IPS-20b (cell line): ENCODE results near the gene PSMD6.

Experiments used
- H3K27ac ChIP-seq: one replicate; pipeline ENCODE4 v1.5.1; 2013; ENCODE audit warnings: low read length
- H3K27me3 ChIP-seq: 2 replicates; pipeline ENCODE4 v1.6.1; 2013; ENCODE audit warnings: mild to moderate bottlenecking, low read length, inconsistent platforms; ENCODE audit not compliant: insufficient read depth
- H3K36me3 ChIP-seq: 2 replicates; pipeline ENCODE4 v1.6.1; 2013; ENCODE audit warnings: low read depth, mild to moderate bottlenecking, inconsistent platforms, low read length, moderate library complexity; ENCODE audit not compliant: insufficient read depth
- H3K4me1 ChIP-seq: 2 replicates; pipeline ENCODE4 v1.6.1; 2013; ENCODE audit warnings: mild to moderate bottlenecking, control low read depth, inconsistent platforms, low read length, moderate library complexity; ENCODE audit not compliant: insufficient read depth
- H3K4me3 ChIP-seq: 2 replicates; pipeline ENCODE4 v1.5.1; 2013; ENCODE audit warnings: mild to moderate bottlenecking, low read length, inconsistent platforms
- H3K9ac ChIP-seq: 2 replicates; pipeline ENCODE4 v1.6.1; 2013; ENCODE audit warnings: low read depth, mild to moderate bottlenecking, inconsistent platforms, low read length, moderate library complexity
- H3K9me3 ChIP-seq: 2 replicates; pipeline ENCODE4 v1.6.1; 2013; ENCODE audit warnings: mild to moderate bottlenecking, low read depth, low read length, inconsistent platforms; ENCODE audit not compliant: insufficient read depth

PSMD6 gene

GRCh38 chr3:64023187-64023860, at the start of gene PSMD6:
TSS of gene PSMD6 (minus strand) at chr3:64023494. CDS start at chr3:64023419, 75 bp downstream.
- Histone ChIP-seq H3K36me3 (peaks cover 32% of the 10 kb centered on the region), H3K9me3 (no peaks in the 10 kb centered on the region), H3K27ac (no peak within 1 kb of the TSS), H3K4me1 (no peaks in the 10 kb centered on the region), H3K9ac (peak within 1 kb of the TSS; percentile 87), H3K4me3 (peak within 1 kb of the TSS; percentile 90), H3K27me3 (no peaks in the 10 kb centered on the region)

GRCh38 chr3:64072126-64072525, 48.8 kb upstream of the PSMD6 start:
- Histone ChIP-seq H3K4me1 (no peaks in the 10 kb centered on the region), H3K27ac (no peak overlapping the region), H3K4me3 (no peak overlapping the region), H3K27me3 (no peaks in the 10 kb centered on the region), H3K9me3 (no peaks in the 10 kb centered on the region), H3K9ac (no peak overlapping the region), H3K36me3 (no peaks in the 10 kb centered on the region)

GRCh38 chr3:64070704-64071103, 47.4 kb upstream of the PSMD6 start:
- no peak overlapping the region for H3K27ac ChIP-seq

GRCh38 chr3:64067506-64068346, 44.4 kb upstream of the PSMD6 start:
- Histone ChIP-seq H3K4me3 (no peak overlapping the region), H3K36me3 (no peaks in the 10 kb centered on the region), H3K9ac (no peak overlapping the region), H3K27me3 (peaks cover 3% of the 10 kb centered on the region; the same call in 1 of the 2 replicates), H3K9me3 (no peaks in the 10 kb centered on the region), H3K27ac (no peak overlapping the region), H3K4me1 (peaks cover 15% of the 10 kb centered on the region)

More at GRCh38 chr3:64070704-64071103, 47.4 kb upstream of the PSMD6 start:
- H3K27me3 ChIP-seq = no peaks in the 10 kb centered on the region
- H3K9ac ChIP-seq = no peak overlapping the region
- no peaks in the 10 kb centered on the region for H3K9me3 ChIP-seq
- H3K36me3 ChIP-seq = no peaks in the 10 kb centered on the region
- H3K4me3 ChIP-seq = no peak overlapping the region
- H3K4me1 ChIP-seq = no peaks in the 10 kb centered on the region

- H3K9me3 ChIP-seq = no peaks in the 10 kb centered on the region
- no peak overlapping the region for H3K9ac ChIP-seq
- H3K4me3 ChIP-seq = no peak overlapping the region
- H3K27ac ChIP-seq = no peak overlapping the region
- H3K27me3 ChIP-seq = peaks cover 17% of the 10 kb centered on the region; the same call in 1 of the 2 replicates
- no peaks in the 10 kb centered on the region for H3K36me3 ChIP-seq
- peaks cover 15% of the 10 kb centered on the region for H3K4me1 ChIP-seq
Measured at GRCh38 chr3:64064804-64065203, 41.5 kb upstream of the PSMD6 start.

- Histone ChIP-seq H3K4me1 (peaks cover 15% of the 10 kb centered on the region), H3K9ac (no peak overlapping the region), H3K27ac (no peak overlapping the region), H3K4me3 (no peak overlapping the region), H3K27me3 (peaks cover 17% of the 10 kb centered on the region; the same call in 1 of the 2 replicates), H3K9me3 (no peaks in the 10 kb centered on the region), H3K36me3 (no peaks in the 10 kb centered on the region)
Measured at GRCh38 chr3:64063983-64064438, 40.7 kb upstream of the PSMD6 start.

- H3K36me3 ChIP-seq = no peaks in the 10 kb centered on the region
- H3K9ac ChIP-seq = no peak overlapping the region
- H3K9me3 ChIP-seq = no peaks in the 10 kb centered on the region
- H3K4me3 ChIP-seq = peak overlapping the region; percentile 2; the same call in 1 of the 2 replicates
- H3K27me3 ChIP-seq = peaks cover 17% of the 10 kb centered on the region; the same call in 1 of the 2 replicates
- no peak overlapping the region for H3K27ac ChIP-seq
- peaks cover 15% of the 10 kb centered on the region for H3K4me1 ChIP-seq
Measured at GRCh38 chr3:64063207-64063982, 40.1 kb upstream of the PSMD6 start.

- H3K27me3 ChIP-seq = peaks cover 17% of the 10 kb centered on the region; the same call in 1 of the 2 replicates
- H3K4me1 ChIP-seq = peaks cover 15% of the 10 kb centered on the region
- H3K9ac ChIP-seq = no peak overlapping the region
- no peak overlapping the region for H3K4me3 ChIP-seq
- no peaks in the 10 kb centered on the region for H3K36me3 ChIP-seq
- H3K9me3 ChIP-seq = no peaks in the 10 kb centered on the region
- no peak overlapping the region for H3K27ac ChIP-seq
Measured at GRCh38 chr3:64061628-64062027, 38.3 kb upstream of the PSMD6 start.

GRCh38 chr3:64059484-64060175, 36.3 kb upstream of the PSMD6 start:
- Histone ChIP-seq H3K27ac (no peak overlapping the region), H3K4me1 (peaks cover 15% of the 10 kb centered on the region), H3K9ac (no peak overlapping the region), H3K27me3 (peaks cover 17% of the 10 kb centered on the region; the same call in 1 of the 2 replicates), H3K4me3 (no peak overlapping the region), H3K9me3 (no peaks in the 10 kb centered on the region), H3K36me3 (no peaks in the 10 kb centered on the region)

GRCh38 chr3:64058566-64058965, 35.3 kb upstream of the PSMD6 start:
- Histone ChIP-seq H3K9ac (no peak overlapping the region), H3K36me3 (no peaks in the 10 kb centered on the region), H3K4me1 (peaks cover 7% of the 10 kb centered on the region; the same call in 1 of the 2 replicates), H3K27ac (no peak overlapping the region), H3K27me3 (peaks cover 17% of the 10 kb centered on the region; the same call in 1 of the 2 replicates), H3K9me3 (no peaks in the 10 kb centered on the region), H3K4me3 (no peak overlapping the region)

- Histone ChIP-seq H3K4me3 (no peak overlapping the region), H3K27ac (no peak overlapping the region), H3K27me3 (peaks cover 10% of the 10 kb centered on the region; the same call in 1 of the 2 replicates), H3K9me3 (no peaks in the 10 kb centered on the region), H3K9ac (no peak overlapping the region), H3K4me1 (no peaks in the 10 kb centered on the region), H3K36me3 (no peaks in the 10 kb centered on the region)
Measured at GRCh38 chr3:64057231-64057630, 33.9 kb upstream of the PSMD6 start.
